ENCODE results near the gene PRKCSH.
"Not testable (repeated sequence)": the region's sequence is repeated elsewhere in the genome, so short reads cannot be mapped to it uniquely, and the experiment has no call there.

Gene PRKCSH

DNA sequence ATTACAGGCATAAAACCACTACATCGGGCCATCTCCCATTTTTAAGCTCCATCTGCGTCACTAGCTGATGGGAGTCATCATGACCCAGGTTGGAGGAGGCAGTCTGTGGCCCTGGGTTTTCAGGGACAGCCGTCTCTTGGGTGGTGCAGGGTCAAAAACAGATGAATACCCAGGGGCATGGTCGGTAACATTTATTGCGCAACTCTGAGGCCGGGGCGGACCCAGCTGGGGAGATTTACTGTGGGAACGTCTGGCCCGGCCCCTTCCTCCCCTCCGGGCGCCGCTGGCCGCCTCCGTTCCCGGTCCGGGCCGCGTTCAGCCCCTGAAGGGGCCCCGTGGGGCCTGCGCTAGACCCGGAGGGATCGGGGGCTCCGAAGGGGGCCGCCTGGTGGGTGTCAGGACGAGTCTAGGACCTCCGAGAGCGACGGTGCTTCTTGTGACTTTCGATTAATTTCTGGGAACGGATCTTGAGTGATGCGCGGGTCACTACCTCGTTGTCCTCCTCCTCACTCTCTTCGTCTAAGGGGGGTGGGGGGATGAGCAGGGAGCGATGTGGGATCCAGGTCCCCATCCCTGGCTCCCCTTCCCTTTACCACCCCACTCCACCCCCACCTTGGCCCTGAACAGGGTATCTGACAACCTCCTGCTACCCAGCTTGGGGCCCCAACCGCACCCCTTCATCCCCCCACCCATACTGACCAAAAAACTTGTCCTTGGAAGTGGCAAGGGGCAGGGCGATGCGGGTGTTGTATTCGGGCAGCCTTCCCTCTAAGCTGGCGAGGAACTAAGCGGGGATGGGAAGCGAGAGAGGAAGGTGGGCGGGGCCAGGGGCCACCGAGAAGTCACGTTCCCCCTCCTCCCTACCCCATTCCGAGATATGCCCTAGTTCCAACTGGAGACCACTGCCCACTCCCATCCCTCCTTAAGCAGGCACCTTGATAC is 14.7 kb upstream of the PRKCSH start:
- DNase-seq: peak in 7 of 56 donors; percentile 1 to 33 (median 9)

- peak in 5 of 56 donors; percentile 7 to 26 (median 15) for DNase-seq
These were observed 13.9 kb upstream of the PRKCSH start for GRCh38 chr19:11421371-11422098.

GRCh38 chr19:11422163-11423065 is 13.0 kb upstream of the PRKCSH start:
- DNase-seq: peak in 24 of 56 donors; percentile 5 to 58 (median 20)

DNA sequence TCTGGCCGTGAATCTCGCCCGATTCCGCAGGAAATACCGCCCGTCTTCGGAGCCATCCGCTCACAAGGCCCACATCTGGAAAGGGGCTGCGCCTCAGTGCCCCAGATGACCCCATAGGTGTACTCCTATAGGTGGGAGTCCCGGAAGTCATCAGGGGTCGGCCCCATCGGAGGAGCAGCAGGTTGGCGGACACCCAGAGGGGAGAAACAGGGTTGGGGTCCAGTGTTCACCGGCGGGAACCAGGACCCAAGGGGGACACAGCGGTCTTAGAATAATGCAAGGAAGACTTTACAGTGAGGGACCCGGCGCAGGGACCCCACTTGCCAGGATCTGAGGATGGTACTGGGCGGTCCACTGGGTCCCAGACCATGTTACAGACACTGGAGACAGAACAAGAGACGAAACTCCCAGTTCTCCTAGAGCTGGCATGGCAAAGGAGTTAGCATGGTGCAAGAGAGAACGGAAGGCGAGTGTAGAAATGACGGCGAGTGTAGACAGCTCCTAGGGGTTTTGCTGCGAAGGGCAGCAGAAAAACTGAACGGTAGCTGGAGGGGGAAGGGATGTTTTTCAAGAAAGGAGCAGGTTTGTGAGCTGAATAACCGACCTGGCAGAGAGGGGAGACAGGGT is 12.2 kb upstream of the PRKCSH start:
- no peak for DNase-seq

GRCh38 chr19:11423791-11424181 is 11.6 kb upstream of the PRKCSH start:
- DNase-seq: no peak

GRCh38 chr19:11425719-11426457 is 9.5 kb upstream of the PRKCSH start:
- no peak for DNase-seq

DNA sequence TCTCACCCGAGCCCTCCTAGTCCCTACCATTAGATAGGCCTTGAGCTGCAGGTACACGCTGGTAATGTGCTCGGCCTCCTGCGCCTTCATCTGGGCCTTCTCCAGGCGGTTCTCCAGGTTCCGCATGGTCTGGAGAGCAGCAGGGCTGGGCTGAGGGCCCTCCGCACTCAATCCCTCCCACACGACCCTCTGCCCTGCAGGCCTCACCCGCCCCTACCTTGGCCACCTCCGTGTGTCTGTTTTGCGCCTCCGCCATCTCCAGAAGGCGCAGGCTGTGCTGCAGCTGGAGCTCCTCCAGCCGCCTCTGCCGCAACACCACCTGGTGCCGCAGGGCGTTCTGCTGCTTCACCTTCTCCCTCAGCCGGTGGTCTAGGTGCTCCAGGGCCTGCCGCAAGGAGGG is 8.8 kb upstream of the PRKCSH start:
- DNase-seq: no peak

DNA sequence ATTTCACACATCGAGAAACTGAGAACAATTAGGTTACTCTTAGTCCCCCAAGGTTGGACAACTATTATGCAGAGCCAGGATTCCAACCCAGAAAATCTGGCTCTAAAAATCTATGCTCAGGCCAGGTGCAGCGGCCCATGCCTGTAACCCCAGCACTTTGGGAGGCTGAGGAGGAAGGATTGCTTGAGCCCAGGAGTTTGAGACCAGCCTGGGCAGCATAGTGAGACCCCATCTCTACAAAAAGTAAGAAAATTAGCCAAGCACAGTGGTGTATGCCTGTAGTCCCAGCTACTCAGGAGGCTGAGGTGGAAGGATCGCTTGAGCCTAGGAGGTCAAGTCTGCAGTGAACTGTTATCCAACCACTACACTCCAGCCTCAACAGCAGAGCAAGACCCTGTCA is 1.9 kb upstream of the PRKCSH start:
- DNase-seq: not testable (repeated sequence)

DNA sequence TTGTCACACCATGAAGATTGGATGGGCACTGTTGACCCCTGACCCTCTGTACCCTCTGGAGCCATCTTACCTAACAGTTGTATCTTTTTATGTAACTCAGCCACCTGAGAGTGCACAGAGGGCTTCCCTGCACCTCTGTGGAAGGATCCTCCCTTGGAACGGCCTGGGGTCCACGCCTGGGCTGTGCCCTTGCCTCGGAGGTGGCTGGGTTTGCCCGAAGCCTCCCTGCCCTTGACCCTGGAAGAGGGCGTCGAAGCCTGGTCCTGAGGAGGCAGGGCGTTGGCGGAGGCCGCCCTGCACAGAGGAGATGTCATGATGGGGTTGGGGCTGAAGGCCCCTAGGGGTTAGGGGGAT is 755 bp upstream of the PRKCSH start:
- DNase-seq: no peak

GRCh38 chr19:11435833-11436313 is 438 bp downstream of the PRKCSH start:
- DNase-seq: peak in 1 of 56 donors; percentile 27

DNA sequence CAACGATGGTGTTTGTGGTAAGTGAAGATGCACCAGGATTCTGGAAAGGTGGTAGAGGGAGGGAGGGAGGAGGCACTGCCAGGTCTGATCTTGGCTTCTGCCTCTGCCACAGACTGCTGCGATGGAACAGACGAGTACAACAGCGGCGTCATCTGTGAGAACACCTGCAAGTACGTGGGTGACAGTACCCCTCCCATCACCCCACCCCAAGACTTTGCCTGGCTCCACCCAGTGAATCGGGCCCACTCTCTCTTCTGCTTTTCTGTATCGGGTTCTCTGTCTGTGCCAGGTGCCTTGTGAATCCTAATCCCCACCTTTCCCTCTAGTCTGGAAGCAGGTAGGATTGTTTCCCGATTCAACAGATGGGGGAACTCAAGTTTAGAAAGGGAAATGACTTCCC is 2.5 kb downstream of the PRKCSH start:
- no peak for DNase-seq

DNA sequence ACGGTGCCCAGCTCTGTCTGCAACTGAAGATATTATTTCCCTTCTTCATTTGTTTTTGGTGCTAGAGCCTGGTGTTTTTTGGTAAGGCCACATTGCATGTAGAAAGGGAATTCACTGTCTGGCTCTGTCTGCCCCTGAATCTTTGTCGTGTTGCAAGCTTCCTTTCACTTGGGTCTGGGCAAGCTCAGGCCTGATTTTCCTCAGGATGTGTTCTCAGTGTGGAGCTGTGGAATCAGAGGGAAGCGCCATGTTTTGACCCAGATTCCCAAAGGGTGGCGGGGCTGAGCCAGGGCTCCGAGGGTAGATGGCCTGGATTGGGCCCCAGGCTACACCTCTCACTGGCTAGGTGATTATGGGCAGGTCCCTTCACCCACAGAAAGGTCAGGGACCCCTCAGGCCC is 8.6 kb downstream of the PRKCSH start:
- no peak for DNase-seq

GRCh38 chr19:11445141-11445540 is 9.7 kb downstream of the PRKCSH start:
- no peak for DNase-seq

DNA sequence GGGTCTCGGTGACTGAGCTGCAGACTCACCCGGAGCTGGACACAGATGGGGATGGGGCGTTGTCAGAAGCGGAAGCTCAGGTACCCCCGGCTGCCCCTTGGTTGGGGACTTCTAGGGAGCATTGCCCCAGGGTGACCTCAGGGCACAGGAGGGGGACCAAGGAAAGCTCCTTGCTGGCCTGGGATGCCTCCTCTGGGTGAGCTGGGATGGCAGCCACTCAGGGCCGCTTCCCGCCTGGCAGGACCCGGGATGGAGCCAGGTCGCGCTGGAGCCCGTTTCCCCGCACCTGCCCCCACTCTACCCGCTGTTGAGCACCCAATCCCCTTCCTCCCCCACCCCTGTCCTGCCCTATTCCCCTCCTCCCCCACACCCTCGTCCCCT is 10.8 kb downstream of the PRKCSH start:
- DNase-seq: peak in 3 of 56 donors; percentile 23 to 42 (median 29)

GRCh38 chr19:11446652-11447301 is 11.3 kb downstream of the PRKCSH start:
- DNase-seq: peak in 54 of 56 donors; percentile 26 to 91 (median 72)

GRCh38 chr19:11447347-11448262 is 12.2 kb downstream of the PRKCSH start:
- peak in 2 of 56 donors; percentile 38 to 39 for DNase-seq

- no peak for DNase-seq
These were observed 13.0 kb downstream of the PRKCSH start for GRCh38 chr19:11448410-11448809.

DNA sequence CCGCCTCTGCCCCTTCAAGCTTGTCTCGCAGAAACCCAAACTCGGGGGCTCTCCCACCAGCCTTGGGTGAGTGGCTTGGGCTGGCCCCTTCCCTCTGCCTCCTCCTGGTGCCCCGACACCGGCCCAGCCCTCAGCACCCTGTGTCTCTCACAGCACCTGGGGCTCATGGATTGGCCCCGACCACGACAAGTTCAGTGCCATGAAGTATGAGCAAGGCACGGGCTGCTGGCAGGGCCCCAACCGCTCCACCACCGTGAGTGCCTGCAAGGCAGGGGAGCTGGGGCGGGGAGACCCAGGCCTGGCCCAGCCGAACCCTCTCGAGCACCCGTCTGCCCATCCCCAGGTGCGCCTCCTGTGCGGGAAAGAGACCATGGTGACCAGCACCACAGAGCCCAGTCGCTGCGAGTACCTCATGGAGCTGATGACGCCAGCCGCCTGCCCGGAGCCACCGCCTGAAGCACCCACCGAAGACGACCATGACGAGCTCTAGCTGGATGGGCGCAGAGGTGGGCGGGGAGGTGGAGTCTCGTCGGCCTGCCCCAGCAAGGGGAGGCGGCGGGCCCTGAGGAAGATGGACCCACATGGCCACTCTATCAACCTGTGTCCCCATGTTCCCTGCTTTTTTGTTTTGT is 13.6 kb downstream of the PRKCSH start:
- DNase-seq: no peak

All from amygdala (tissue), 56 donors.